ENCODE data around the gene TUT1. TPM values are rescaled to one million over a fixed set of nuclear protein-coding genes. Genes with fewer than 3 reads are reported as not detected.
"Not testable (repeated sequence)": the region's sequence is repeated elsewhere in the genome, so short reads cannot be mapped to it uniquely, and the experiment has no call there.

Gene TUT1
- total RNA-seq, 6 experiments from 2014 or later = 12.3 to 34.2 (median 21.1) TPM

DNA sequence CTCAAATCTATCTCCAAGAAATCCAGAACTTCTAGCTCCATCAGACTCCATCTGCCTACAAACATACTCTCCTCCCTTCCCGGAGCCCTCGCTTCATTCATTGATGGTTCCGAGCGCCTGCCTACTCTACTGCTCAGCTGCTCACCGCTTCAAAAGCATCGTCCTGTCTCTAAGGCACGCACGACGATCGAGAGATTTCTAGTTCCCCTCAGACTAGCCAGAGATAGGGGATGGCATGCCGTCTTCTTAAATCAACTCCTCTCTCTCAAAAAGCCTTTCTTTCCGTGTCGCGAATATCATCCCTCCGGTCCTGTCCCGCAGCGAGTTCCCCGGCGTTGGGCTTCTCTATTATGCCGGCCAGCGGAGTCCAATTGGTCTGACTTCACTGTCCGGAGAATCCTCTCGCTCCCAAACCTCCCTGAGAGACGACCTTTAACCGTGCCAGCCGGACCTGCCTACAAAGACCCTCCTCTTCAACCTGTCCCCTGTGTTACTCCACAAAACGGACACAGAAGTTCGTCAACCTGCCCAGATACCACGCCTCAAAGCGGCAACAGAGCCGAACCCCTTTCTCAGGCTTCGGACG, 18.2 kb downstream of the TUT1 start:
- peak overlapping the region; percentile 74 to 94 (median 86) for H3K4me3 ChIP-seq
- H3K4me1 ChIP-seq = peaks cover 0 to 21% (median 0%) of the 10 kb centered on the region in 4 donors
- peak overlapping the region; percentile 47 to 79 (median 69) for H3K27ac ChIP-seq
- H3K27me3 ChIP-seq = no peaks in the 10 kb centered on the region
- H3K36me3 ChIP-seq = peaks cover 0 to 53% (median 23%) of the 10 kb centered on the region in 4 donors
- under 1% methylated on average over 33 of the region's 33 CpGs for WGBS (ENCODE audit: insufficient coverage, low coverage, low lambda C conversion rate, missing lambda C conversion rate)
- no peak for TF ChIP-seq POLR2A (IDR thresholded peaks at IDR 0.05)
- TF ChIP-seq, protein P1, sequence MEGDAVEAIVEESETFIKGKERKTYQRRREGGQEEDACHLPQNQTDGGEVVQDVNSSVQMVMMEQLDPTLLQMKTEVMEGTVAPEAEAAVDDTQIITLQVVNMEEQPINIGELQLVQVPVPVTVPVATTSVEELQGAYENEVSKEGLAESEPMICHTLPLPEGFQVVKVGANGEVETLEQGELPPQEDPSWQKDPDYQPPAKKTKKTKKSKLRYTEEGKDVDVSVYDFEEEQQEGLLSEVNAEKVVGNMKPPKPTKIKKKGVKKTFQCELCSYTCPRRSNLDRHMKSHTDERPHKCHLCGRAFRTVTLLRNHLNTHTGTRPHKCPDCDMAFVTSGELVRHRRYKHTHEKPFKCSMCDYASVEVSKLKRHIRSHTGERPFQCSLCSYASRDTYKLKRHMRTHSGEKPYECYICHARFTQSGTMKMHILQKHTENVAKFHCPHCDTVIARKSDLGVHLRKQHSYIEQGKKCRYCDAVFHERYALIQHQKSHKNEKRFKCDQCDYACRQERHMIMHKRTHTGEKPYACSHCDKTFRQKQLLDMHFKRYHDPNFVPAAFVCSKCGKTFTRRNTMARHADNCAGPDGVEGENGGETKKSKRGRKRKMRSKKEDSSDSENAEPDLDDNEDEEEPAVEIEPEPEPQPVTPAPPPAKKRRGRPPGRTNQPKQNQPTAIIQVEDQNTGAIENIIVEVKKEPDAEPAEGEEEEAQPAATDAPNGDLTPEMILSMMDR (IDR thresholded peaks at IDR 0.05) = no peak
- H3K9me3 ChIP-seq = no peaks in the 10 kb centered on the region
- intact Hi-C loops (cut with DNase I) = no loop called here
- peak in 2 of 3 donors; percentile 40 to 59 for DNase-seq
- ATAC-seq = peak in 2 of 4 donors; percentile 0 to 10

DNA sequence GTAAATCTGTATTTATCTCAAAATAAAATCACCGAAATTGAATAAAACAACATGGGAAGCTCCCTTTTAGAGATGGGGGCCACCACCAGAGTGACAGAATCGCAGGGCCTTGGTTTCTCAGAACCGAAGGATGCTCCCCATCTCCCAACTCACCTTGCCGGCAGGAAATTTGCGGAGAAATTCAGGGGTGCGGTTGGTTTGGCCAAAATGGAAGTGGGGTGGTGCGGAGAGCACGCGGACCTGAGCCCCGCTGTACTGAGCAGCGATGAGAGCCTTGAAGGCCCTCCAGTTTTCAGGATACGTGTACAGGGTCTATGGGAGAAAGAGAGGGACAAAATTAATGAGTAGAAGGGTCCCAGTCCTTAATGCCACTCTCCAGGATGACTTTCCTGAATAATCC, 18.9 kb downstream of the TUT1 start:
- peaks cover 0 to 57% (median 24%) of the 10 kb centered on the region in 4 donors for H3K36me3 ChIP-seq
- intact Hi-C loops (cut with DNase I) = no loop called here
- DNase-seq = peak in 1 of 3 donors; percentile 35

DNA sequence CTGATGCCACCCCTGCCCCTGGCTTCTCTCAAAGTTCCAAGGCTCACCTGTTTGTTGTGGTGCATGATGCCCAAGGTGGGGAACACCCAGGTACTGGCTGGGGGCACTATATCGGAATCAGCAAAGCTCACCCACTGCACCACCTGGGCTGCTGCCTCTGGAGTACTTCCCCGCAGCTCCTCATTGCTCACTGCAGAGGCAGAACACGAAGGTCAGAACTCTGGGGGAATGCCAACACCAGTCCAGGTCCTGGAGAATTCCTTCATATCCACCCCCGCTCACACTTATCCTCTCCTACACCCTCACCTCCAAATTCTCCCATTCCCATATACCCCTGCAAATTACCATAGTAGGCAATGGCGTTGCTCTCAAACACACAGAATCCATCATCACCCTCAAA, 19.8 kb downstream of the TUT1 start:
- 77% methylated on average over 4 of the region's 5 CpGs for WGBS (ENCODE audit: insufficient coverage, low coverage, low lambda C conversion rate, missing lambda C conversion rate)
- H3K27ac ChIP-seq; H3K27me3 ChIP-seq; intact Hi-C loops (cut with DNase I); ATAC-seq; H3K9me3 ChIP-seq; H3K4me3 ChIP-seq: not testable (repeated sequence)
- peak in 1 of 3 donors; percentile 5 for DNase-seq
- peaks cover 0 to 30% (median 2%) of the 10 kb centered on the region in 4 donors for H3K4me1 ChIP-seq
- H3K36me3 ChIP-seq = peaks cover 0 to 63% (median 30%) of the 10 kb centered on the region in 4 donors

More for the DNA sequence above, 18.9 kb downstream of the TUT1 start:
- Histone ChIP-seq H3K4me3 (peak overlapping the region; percentile 74 to 94 (median 86)), H3K27ac (peak overlapping the region in 1 of 3 donors; percentile 47), H3K4me1 (peaks cover 0 to 26% (median 0%) of the 10 kb centered on the region in 4 donors), H3K27me3 (no peaks in the 10 kb centered on the region), H3K9me3 (no peaks in the 10 kb centered on the region)
- ATAC-seq = no peak
- TF ChIP-seq, protein P1 (IDR thresholded peaks at IDR 0.05) = no peak
- no peak for TF ChIP-seq POLR2A (IDR thresholded peaks at IDR 0.05)
- WGBS (ENCODE audit: insufficient coverage, low coverage, low lambda C conversion rate, missing lambda C conversion rate) = 77% methylated on average over 12 of the region's 12 CpGs

DNA sequence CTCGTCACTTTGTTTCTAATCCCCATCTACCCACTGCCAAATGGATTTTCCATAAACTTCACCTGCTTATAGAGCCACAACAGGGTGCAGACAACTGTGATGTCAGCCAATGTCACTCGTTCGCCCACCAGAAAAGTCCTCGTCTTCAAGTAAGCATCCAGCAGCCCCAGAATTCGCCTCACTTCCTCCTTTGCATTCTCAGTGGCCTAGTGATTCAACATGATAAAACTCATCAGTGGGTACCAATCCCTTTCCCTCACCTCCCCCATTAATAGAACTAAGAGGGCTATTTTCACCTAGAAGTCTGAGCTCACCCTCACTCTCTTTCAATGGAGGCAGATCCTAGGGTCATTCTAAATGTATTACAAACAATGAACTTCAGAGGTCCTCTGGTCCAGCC, 20.4 kb downstream of the TUT1 start:
- intact Hi-C loops (cut with DNase I); H3K27ac ChIP-seq; H3K27me3 ChIP-seq; H3K9me3 ChIP-seq; DNase-seq; ATAC-seq; H3K4me3 ChIP-seq: not testable (repeated sequence)
- peaks cover 0 to 63% (median 33%) of the 10 kb centered on the region in 4 donors for H3K36me3 ChIP-seq
- peaks cover 0 to 36% (median 5%) of the 10 kb centered on the region in 4 donors for H3K4me1 ChIP-seq
- WGBS (ENCODE audit: insufficient coverage, low coverage, low lambda C conversion rate, missing lambda C conversion rate) = 87% methylated on average over 4 of the region's 5 CpGs

DNA sequence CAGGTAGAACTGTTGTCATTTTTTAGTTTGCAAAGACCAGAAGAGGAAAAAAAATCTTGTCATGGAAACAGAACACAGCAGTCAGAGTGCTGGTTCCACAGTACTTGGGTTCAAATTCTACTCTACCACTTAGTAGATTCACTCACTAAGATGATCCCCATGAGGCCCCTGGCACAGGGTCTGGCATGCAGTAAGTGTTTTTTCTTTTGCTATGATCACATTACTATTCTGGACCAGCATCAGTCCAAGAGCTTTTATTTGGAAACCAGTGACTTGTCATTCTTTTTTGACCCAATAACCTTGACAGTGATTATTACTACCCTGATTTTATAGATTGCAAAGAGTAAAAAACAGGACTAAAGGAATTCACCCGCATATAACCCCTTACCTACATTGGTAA, 21.7 kb downstream of the TUT1 start:
- Histone ChIP-seq H3K4me3 (no peak overlapping the region), H3K4me1 (peaks cover 0 to 39% (median 11%) of the 10 kb centered on the region in 4 donors), H3K36me3 (peaks cover 0 to 66% (median 35%) of the 10 kb centered on the region in 4 donors), H3K27me3 (no peaks in the 10 kb centered on the region), H3K9me3 (no peaks in the 10 kb centered on the region), H3K27ac (no peak overlapping the region)
- no peak for ATAC-seq
- intact Hi-C loops (cut with DNase I) = no loop called here
- TF ChIP-seq, protein P1 (IDR thresholded peaks at IDR 0.05) = no peak
- no peak for TF ChIP-seq POLR2A (IDR thresholded peaks at IDR 0.05)
- no peak for DNase-seq
- WGBS (ENCODE audit: insufficient coverage, low coverage, low lambda C conversion rate, missing lambda C conversion rate) = 64% methylated on average over 1 of the region's 1 CpG
